MG63 (cell line): Measurements from ENCODE around the gene STPG3. TPM values are rescaled to one million over a fixed set of nuclear protein-coding genes. Genes with fewer than 3 reads are reported as not detected.

Experiments
- DNase-seq: peaks from one replicate; pipeline ENCODE4 v3.0.0-alpha.2; 2020
- H3K27me3 ChIP-seq: fragments of 250-450 bp; sonication (Bioruptor Pico); 2 replicates; pipeline ENCODE4 v1.5.1; 2020; ENCODE audit warnings: mild to moderate bottlenecking, moderate library complexity
- H3K36me3 ChIP-seq: fragments of 250-450 bp; sonication (Bioruptor Pico); 2 replicates; pipeline ENCODE4 v1.5.1; 2020; ENCODE audit warnings: mild to moderate bottlenecking, moderate library complexity
- H3K4me3 ChIP-seq: fragments of 250-450 bp; sonication (Bioruptor Pico); 2 replicates; pipeline ENCODE4 v1.5.1; 2020; ENCODE audit warnings: mild to moderate bottlenecking, moderate library complexity
- H3K9me3 ChIP-seq: fragments of 250-450 bp; sonication (Bioruptor Pico); 2 replicates; pipeline ENCODE4 v1.5.1; 2020; ENCODE audit warnings: mild to moderate bottlenecking, moderate library complexity
- total RNA-seq: library from RNA; depleted of rRNA; stranded (reverse); fragments of >200 nt; shearing (Covaris generic); gene quantifications from 2 replicates; pipeline ENCODE4 v1.2.3, GENCODE V29; 2014; ENCODE audit warnings: low replicate concordance; rRNA removed

The STPG3 gene
- total RNA-seq: not detected in 2 replicates

DNA sequence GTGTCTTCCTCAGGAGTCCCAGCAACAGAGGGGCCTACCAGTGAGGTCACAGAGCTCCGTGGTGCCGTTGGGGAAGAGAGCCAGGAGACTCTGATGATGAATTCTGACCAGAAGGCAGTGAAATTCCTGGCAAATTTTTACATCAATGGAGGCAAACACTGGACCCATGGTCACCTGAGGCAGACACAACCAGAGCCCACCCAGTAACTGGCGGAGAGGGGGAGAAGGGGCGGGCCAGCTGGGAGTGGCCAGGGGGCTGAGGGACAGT, at the start of gene STPG3:
Gene STPG3, plus strand, starts transcription at position 93 of the 268 bp plus-strand sequence. Its CDS starts 1 bp downstream, at position 94.
- Histone ChIP-seq H3K9me3 (no peaks in the 10 kb centered on the region), H3K27me3 (no peaks in the 10 kb centered on the region), H3K4me3 (no peak within 1 kb of the TSS), H3K36me3 (peaks cover 5% of the 10 kb centered on the region)
- DNase-seq: no peak

DNA sequence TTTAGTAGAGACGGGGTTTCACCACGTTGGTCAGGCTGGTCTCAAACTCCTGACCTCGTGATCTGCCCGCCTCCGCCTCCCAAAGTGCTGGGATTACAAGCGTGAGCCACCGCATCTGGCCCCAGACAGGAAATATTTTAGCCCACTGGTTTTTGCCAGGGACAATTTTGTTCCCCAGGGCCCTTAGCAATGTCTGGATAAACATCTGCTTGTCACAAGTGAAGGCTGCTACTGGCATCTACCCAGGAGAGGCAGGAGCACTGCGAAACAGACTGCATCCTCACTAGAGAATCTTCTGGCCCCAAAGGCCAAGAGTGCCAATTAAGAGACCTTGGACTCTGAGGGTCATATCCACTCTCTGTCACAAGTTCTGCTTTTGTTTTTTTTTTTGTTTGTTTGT, 48.1 kb upstream of the STPG3 start:
- Histone ChIP-seq H3K36me3 (peaks cover 17% of the 10 kb centered on the region), H3K4me3 (no peak overlapping the region), H3K27me3 (no peaks in the 10 kb centered on the region), H3K9me3 (no peaks in the 10 kb centered on the region)
- DNase-seq: no peak

DNA sequence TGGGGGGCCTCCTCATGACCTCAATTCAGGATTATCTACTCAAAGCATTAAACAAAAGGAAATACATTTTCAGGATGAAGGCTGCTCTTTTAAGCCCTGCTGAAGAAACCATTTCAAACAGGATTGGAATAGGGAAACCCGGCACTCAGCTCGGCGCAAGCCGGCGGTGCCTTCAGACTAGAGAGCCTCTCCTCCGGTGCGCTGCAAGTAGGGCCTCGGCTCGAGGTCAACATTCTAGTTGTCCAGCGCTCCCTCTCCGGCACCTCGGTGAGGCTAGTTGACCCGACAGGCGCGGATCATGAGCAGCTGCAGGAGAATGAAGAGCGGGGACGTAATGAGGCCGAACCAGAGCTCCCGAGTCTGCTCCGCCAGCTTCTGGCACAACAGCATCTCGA, 46.4 kb upstream of the STPG3 start:
- Histone ChIP-seq H3K27me3 (no peaks in the 10 kb centered on the region), H3K4me3 (peak overlapping the region; percentile 82), H3K9me3 (no peaks in the 10 kb centered on the region), H3K36me3 (peaks cover 17% of the 10 kb centered on the region)
- no peak for DNase-seq

DNA sequence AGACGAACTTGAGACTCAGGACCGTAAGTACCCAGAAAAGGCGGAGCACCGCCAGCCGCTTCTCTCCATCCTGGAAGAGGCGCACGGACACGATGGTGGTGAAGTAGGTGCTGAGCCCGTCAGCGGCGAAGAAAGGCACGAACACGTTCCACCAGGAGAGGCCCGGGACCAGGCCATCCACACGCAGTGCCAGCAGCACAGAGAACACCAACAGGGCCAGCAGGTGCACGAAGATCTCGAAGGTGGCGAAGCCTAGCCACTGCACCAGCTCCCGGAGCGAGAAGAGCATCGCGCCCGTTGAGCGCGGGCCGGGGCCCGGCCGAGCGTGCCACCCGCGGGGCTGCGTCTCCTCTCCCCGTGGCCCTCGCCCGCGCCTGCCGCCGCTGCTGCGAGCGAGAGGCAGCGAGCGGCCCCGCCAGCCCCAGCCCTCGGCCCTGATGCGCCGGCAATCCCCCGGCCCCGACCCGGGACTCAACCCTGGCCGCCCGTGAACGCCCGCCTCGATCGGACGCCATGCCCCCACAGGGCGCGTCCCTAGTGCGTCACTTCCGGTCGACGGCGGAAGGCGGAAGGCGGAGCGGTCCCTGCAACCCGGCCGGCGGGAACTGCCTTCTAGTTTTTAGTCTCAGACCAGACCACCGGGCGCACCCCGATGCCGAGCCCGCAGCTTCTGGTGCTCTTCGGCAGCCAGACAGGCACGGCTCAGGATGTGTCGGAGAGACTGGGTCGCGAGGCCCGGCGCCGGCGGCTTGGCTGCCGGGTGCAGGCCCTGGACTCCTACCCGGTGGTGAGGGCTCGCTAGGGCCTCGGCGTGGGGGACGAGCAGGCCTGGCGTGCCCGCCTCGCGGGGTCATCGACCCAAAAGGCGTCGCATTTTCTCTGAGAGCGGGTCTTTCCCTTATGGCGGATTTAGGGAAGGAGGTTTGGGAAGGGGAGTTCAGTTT, 45.7 kb upstream of the STPG3 start, which contains the start of the genes NDOR1 and TMEM203:
Gene NDOR1, plus strand, starts transcription at position 575 of the 944 bp plus-strand sequence. Its CDS starts 78 bp downstream, at position 653.
Gene TMEM203, minus strand, starts transcription at position 523 of the 944 bp plus-strand sequence. Its CDS starts 234 bp downstream, at position 289.
- H3K36me3 ChIP-seq: peaks cover 17% of the 10 kb centered on the region
- H3K9me3 ChIP-seq: no peaks in the 10 kb centered on the region
- DNase-seq: peak; percentile 90
- no peaks in the 10 kb centered on the region for H3K27me3 ChIP-seq
- peak within 1 kb of the TSS; percentile 82 for H3K4me3 ChIP-seq

DNA sequence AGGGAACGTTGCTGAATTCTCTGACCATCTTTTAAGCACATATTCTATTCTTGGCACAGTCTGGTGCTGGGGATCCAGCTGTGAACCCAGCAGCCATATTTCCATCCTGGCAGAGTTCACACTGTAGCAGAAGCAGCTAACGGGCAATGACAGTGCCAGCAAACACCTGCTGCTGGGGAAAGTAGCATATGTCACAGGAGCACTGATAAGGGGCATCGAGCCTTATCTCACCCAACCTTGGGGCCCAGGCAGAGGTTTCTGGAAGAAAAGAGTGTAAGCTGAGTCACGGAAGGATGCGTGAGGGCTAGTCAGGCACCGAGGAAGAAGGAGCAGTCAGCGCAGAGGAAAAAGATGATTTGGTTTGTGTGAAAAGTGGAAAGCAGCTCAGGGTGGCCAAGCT, 44.5 kb upstream of the STPG3 start:
- Histone ChIP-seq H3K4me3 (peak overlapping the region; percentile 82), H3K36me3 (peaks cover 17% of the 10 kb centered on the region), H3K9me3 (no peaks in the 10 kb centered on the region), H3K27me3 (no peaks in the 10 kb centered on the region)
- no peak for DNase-seq

DNA sequence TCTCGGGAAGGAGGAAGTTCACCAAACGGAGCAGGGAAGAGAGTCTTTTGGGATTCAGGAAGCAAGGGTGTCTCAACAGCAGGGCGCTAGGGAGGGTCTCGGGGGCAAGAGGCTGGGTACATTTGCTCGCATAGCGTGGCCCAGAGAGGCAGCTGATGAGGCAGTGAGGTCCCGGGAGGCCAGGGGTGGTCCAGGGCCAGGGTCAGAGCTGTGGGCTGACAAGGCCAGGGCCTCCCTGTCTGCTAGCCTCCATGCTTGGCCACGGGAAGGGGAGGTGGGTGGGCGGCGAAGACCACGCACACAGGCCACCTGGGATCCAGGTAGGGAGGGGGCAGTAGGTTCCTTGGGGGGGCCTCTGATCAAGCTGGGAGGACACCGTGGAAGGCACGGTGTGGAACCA, 39.6 kb upstream of the STPG3 start:
- no peak overlapping the region for H3K4me3 ChIP-seq
- DNase-seq: no peak
- H3K36me3 ChIP-seq: peaks cover 13% of the 10 kb centered on the region
- no peaks in the 10 kb centered on the region for H3K27me3 ChIP-seq
- no peaks in the 10 kb centered on the region for H3K9me3 ChIP-seq

DNA sequence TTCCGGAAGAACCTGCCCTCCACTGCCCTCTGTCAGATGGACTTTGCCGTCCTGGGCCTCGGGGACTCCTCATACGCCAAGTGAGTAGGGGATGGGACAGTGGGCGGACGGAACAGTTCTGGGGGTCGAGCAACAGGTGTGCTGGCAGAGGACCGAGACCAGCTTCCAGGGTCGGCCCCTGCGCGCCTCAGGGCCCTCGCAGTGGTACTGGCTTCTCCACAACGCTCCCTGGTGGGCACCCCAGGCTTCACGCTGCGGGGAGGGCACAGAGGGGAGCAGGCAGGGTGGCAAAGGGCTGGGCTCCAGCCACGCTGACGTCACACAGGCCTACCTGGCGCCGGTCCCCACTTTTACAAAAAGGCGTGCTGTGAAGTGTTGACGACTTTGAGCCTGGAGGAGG, 38.6 kb upstream of the STPG3 start:
- H3K9me3 ChIP-seq: no peaks in the 10 kb centered on the region
- peaks cover 5% of the 10 kb centered on the region for H3K36me3 ChIP-seq
- no peak for DNase-seq
- H3K4me3 ChIP-seq: no peak overlapping the region
- no peaks in the 10 kb centered on the region for H3K27me3 ChIP-seq

DNA sequence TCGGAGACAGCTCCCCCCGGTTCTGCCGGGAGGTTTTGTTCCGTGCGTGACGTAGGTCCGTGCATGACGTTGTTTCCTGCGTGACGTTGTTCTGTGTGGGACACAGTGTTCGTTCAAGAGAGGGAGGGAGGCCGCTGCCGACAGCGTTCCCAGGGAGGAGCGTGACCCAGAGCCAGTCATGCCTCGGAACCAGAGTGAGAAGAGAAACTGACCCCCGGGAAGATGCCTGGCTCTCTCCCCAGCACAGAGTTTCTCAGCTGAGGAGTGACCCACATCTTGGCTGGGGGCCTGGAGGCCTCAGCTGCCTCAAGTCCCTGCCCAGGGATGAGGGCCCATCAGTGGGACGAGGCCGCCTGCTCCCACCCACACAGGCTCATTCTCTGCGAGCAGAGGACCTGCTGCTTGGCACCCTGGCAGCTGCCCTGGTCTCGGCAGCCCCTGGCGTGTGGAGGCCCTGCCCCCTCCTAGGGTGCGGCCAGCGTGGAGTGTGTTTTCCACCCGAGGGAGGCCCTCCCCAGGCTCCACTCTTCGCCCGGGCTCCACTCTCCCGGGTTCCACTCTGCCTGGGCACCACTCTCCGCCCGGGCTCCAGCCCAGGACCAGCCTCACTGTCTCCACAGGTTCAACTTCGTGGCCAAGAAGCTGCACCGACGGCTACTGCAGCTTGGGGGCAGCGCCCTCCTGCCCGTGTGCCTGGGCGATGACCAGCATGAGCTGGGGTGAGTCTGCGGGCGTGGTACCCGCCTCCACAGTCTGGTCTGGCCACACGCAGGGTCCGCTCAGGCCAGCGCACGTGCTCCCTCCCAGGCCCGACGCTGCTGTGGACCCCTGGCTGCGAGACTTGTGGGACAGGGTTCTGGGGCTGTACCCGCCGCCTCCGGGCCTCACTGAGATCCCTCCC, 37.7 kb upstream of the STPG3 start:
- DNase-seq: no peak
- Histone ChIP-seq H3K36me3 (peaks cover 2% of the 10 kb centered on the region; the same call in 1 of the 2 replicates), H3K27me3 (no peaks in the 10 kb centered on the region), H3K4me3 (no peak overlapping the region), H3K9me3 (no peaks in the 10 kb centered on the region)

DNA sequence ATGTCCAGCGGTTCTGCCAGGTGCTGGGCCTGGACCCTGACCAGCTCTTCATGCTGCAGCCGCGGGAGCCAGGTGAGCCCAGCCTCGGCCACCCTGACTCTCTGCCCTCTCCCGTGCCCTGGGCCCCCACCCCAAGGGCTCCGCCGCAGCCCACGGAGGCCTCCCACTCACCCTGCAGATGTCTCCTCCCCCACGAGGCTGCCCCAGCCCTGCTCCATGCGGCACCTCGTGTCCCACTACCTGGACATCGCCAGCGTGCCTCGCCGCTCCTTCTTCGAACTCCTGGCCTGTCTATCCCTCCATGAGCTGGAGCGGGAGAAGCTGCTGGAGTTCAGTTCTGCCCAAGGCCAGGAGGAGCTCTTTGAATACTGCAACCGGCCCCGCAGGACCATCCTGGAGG, 36.5 kb upstream of the STPG3 start:
- Histone ChIP-seq H3K4me3 (no peak overlapping the region), H3K9me3 (no peaks in the 10 kb centered on the region)

DNA sequence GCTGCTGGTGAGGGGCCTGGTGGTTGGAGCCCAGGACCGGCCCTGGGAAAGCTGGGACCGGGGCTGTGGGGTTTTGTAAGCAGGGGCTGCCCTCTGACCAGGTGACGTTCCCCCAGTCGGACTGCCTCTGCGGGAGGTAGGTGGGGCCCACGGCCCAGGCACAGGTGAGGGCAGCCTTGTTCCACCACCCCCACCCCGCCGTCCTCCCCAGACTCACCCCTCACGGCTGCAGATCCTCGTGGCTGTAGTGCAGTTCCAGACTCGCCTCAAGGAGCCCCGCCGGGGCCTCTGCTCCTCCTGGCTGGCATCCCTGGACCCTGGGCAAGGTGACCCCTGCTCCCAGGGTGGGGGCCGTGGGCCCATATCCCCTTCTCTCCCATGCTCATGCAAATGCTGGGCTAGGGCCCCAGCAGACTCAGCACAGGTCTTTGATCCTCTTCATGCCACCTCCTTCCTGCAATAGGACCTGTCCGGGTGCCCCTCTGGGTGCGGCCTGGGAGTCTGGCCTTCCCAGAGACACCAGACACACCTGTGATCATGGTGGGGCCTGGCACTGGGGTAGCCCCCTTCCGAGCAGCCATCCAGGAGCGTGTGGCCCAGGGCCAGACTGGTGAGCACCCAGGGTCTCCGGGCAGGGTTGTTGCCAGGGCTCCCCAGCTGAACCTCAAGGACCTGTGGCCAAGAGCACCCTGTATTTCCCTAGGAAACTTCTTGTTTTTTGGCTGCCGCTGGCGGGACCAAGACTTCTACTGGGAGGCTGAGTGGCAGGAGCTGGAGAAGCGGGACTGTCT, 35.7 kb upstream of the STPG3 start:
- H3K9me3 ChIP-seq: no peaks in the 10 kb centered on the region
- no peaks in the 10 kb centered on the region for H3K27me3 ChIP-seq
- peaks cover 2% of the 10 kb centered on the region; the same call in 1 of the 2 replicates for H3K36me3 ChIP-seq
- no peak overlapping the region for H3K4me3 ChIP-seq
- no peak for DNase-seq

More for the DNA sequence above, 36.5 kb upstream of the STPG3 start:
- peaks cover 2% of the 10 kb centered on the region; the same call in 1 of the 2 replicates for H3K36me3 ChIP-seq
- no peaks in the 10 kb centered on the region for H3K27me3 ChIP-seq
- no peak for DNase-seq

DNA sequence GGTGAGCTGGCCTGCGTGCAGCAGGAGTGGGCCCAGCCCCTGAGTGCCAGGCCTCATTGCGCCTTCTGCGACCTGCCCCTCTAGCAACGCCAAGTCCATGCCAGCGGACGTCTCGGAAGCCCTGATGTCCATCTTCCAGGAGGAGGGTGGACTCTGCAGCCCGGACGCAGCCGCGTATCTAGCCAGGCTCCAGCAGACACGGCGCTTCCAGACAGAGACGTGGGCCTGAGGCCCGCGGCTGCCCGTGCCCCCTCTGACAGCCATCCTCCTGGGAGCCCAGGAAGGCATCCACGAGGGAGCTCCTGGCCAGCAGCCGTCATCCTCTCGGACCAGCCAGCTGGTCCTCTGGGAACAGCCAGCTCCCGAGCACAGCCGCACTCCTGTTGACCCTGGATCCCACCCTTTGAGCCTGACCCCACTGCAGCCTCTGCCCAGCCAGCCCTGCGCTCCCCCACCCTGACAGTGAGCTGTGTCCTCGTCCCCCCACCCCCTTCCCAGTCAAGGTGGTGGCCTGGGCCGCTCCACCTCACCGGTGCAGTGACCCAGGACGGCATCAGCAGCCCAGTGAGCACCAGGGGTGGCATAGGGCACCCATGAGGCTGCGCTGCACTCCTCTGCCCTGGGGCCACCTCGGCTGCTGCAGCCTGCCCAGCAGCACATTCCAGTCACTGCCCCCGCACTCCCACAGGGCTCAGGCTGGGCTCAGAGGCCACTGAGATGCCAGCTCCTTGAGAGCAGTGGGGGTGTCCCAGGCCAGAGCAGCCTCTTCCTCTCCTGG, 34.7 kb upstream of the STPG3 start:
- no peak for DNase-seq
- peaks cover 2% of the 10 kb centered on the region; the same call in 1 of the 2 replicates for H3K36me3 ChIP-seq
- no peaks in the 10 kb centered on the region for H3K9me3 ChIP-seq
- no peak overlapping the region for H3K4me3 ChIP-seq
- no peaks in the 10 kb centered on the region for H3K27me3 ChIP-seq

DNA sequence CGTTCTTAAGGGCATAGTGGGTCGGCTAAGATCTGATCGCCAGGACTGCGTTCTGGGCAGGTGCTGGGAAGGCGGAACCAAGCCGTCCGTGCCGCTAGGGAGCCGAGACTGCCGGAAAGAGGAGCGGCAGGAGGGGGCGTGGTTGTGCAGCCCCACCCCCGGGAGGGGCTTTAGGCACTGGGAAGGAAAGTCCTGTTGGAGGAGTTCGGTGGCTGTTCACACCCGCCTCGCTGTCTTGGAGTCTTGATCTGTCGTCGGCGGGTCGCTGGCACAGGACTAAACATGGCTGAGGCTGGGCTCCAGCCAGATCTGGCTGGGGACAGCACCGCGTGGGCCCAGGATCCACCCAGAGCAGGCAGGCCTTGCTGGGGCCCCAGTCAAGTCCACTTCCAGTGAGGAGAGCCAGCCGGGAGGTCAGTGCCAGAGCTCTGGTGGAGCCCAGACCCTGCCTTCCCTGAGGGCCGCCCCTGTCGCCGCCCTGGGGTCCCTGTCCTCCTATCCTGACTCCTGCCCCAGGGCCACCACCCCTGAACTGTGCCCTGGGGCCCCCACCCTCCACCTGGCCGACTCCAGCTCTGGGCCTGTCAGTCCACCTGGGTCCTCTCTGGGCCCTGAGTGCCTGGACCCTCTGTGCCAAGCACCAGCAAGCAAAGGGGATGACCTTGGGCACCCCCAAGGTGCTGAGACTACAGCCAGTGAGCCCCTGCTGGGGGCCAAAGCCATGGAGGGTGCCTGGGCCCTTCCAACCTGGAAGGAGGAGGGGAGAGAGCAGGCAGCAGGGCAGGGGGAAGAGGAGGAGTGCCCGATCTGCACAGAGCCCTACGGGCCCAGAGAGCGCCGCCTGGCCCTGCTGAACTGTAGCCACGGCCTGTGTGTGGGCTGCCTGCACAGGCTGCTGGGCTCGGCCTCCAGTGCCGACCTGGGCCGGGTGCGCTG, 33.5 kb upstream of the STPG3 start:
- H3K4me3 ChIP-seq: no peak overlapping the region
- no peaks in the 10 kb centered on the region for H3K9me3 ChIP-seq
- H3K27me3 ChIP-seq: no peaks in the 10 kb centered on the region
- DNase-seq: no peak
- peaks cover 2% of the 10 kb centered on the region; the same call in 1 of the 2 replicates for H3K36me3 ChIP-seq

DNA sequence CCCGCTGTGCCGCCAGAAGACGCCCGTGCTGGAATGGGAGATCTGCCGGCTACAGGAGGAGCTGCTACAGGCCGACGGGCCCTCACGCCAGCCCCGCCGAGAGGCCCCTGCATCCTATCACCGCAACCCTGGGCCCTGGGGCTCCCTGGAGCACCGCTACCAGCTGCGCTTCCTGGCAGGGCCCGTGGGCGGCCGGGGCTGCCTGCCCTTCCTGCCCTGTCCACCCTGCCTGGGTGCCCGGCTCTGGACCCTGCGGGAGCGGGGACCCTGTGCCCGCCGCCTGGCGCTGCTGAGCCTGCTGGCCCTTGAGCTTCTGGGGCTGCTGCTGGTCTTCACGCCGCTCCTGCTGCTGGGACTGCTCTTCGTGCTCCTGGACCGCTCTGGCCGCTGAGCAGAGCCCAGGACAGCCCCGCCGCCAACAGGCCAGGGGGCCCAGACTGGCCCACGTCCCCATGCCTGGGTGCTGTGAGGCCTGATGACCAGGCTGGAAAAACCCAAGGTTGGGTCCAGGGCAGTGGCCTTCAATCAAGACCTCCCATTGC, 32.8 kb upstream of the STPG3 start:
- no peak for DNase-seq
- H3K27me3 ChIP-seq: no peaks in the 10 kb centered on the region

DNA sequence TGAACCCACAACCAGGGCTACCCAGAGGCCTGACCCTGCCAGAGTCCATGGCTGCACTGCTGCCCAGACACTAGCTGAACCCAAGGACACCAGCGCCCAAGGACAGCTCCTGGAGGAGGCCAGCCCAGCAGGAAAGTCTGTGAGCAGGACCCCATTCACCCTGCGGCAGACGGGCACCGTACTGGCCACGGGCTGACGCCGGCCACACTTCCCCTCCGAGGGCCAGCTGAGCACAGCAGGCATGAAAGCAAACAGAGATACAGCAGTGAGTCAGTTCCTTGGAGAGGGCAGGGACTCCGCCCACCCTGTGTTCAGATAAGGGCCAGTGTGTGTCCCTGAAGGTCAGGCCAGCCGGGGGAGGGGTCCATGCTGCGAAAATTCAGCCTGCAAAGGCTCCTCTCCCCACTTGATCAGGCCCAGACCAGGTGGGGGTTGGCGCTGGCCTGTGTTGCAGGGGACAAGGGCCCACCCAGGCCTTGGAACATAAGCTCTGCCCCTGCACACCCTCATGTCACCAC, 32.3 kb upstream of the STPG3 start:
- Histone ChIP-seq H3K27me3 (no peaks in the 10 kb centered on the region), H3K9me3 (no peaks in the 10 kb centered on the region), H3K4me3 (no peak overlapping the region), H3K36me3 (no peaks in the 10 kb centered on the region; the same call in 1 of the 2 replicates)
- DNase-seq: peak; percentile 46

More for the DNA sequence above, 32.8 kb upstream of the STPG3 start:
- Histone ChIP-seq H3K4me3 (no peak overlapping the region), H3K9me3 (no peaks in the 10 kb centered on the region), H3K36me3 (no peaks in the 10 kb centered on the region; the same call in 1 of the 2 replicates)
